ENCODE measurements around the gene GIMAP1. TPM values are rescaled to one million over a fixed set of nuclear protein-coding genes. Genes with fewer than 3 reads are reported as not detected.

GIMAP1 gene
- polyA plus RNA-seq, 1 donor from 2014 or later = not detected

- Histone ChIP-seq H3K27ac (ENCODE audit: low read length) (no peak overlapping the region), H3K36me3 (ENCODE audit: insufficient read depth, low read length) (no peaks in the 10 kb centered on the region), H3K9me2 (ENCODE audit: insufficient read depth, low read length) (no peaks in the 10 kb centered on the region), H2AFZ (ENCODE audit: low read depth, low read length) (no peak overlapping the region), H3K79me2 (replicated peaks; ENCODE audit: insufficient read depth, low read length) (no peaks in the 10 kb centered on the region), H3F3A (ENCODE audit: insufficient read depth, low read length, poor library complexity, severe bottlenecking) (no peaks in the 10 kb centered on the region), H3K9me3 (ENCODE audit: low read length) (no peaks in the 10 kb centered on the region), H3K4me2 (ENCODE audit: low read length) (no peak overlapping the region), H4K20me1 (ENCODE audit: insufficient read depth) (no peaks in the 10 kb centered on the region), H3K27me3 (ENCODE audit: insufficient read depth, low read depth, low read length) (no peaks in the 10 kb centered on the region), H3K9ac (ENCODE audit: low read length) (no peak overlapping the region), H3K4me3 (ENCODE audit: low read length) (no peak overlapping the region)
- TF ChIP-seq EP300 (conservative IDR thresholded peaks at IDR 0.05; ENCODE audit: poor library complexity, severe bottlenecking) (no peak), SMC3 (conservative IDR thresholded peaks at IDR 0.05; ENCODE audit: poor library complexity) (no peak), MXI1 (conservative IDR thresholded peaks at IDR 0.05; ENCODE audit: poor library complexity, severe bottlenecking) (no peak), RAD21 (conservative IDR thresholded peaks at IDR 0.05) (no peak), REST (IDR thresholded peaks at IDR 0.05; ENCODE audit: borderline replicate concordance) (no peak), EZH2 (IDR thresholded peaks at IDR 0.05; ENCODE audit: borderline replicate concordance, insufficient read depth, low read length, poor library complexity, severe bottlenecking) (no peak), TAF1 (IDR thresholded peaks at IDR 0.05; ENCODE audit: low read depth) (no peak), POLR2AphosphoS5 (IDR thresholded peaks at IDR 0.05) (no peak), CTCF (IDR thresholded peaks at IDR 0.05; ENCODE audit: poor library complexity, severe bottlenecking) (no peak)
Measured at GRCh38 chr7:150755473-150756099, 39.2 kb downstream of the GIMAP1 start.

- no peak overlapping the region for H3K4me3 ChIP-seq (ENCODE audit: low read length)
- H3K4me2 ChIP-seq (ENCODE audit: low read length) = no peak overlapping the region
- H3F3A ChIP-seq (ENCODE audit: insufficient read depth, low read length, poor library complexity, severe bottlenecking) = no peaks in the 10 kb centered on the region
- no peak overlapping the region for H2AFZ ChIP-seq (ENCODE audit: low read depth, low read length)
- H3K27ac ChIP-seq (ENCODE audit: low read length) = no peak overlapping the region
- no peak overlapping the region for H3K9ac ChIP-seq (ENCODE audit: low read length)
- H3K9me2 ChIP-seq (ENCODE audit: insufficient read depth, low read length) = no peaks in the 10 kb centered on the region
- no peaks in the 10 kb centered on the region for H3K36me3 ChIP-seq (ENCODE audit: insufficient read depth, low read length)
- no peaks in the 10 kb centered on the region for H3K27me3 ChIP-seq (ENCODE audit: insufficient read depth, low read depth, low read length)
- no peaks in the 10 kb centered on the region for H4K20me1 ChIP-seq (ENCODE audit: insufficient read depth)
- H3K9me3 ChIP-seq (ENCODE audit: low read length) = no peaks in the 10 kb centered on the region
- TF ChIP-seq EZH2 (IDR thresholded peaks at IDR 0.05; ENCODE audit: borderline replicate concordance, insufficient read depth, low read length, poor library complexity, severe bottlenecking) (no peak), REST (IDR thresholded peaks at IDR 0.05; ENCODE audit: borderline replicate concordance) (no peak), TAF1 (IDR thresholded peaks at IDR 0.05; ENCODE audit: low read depth) (no peak), SMC3 (conservative IDR thresholded peaks at IDR 0.05; ENCODE audit: poor library complexity) (no peak), RAD21 (conservative IDR thresholded peaks at IDR 0.05) (no peak), CTCF (IDR thresholded peaks at IDR 0.05; ENCODE audit: poor library complexity, severe bottlenecking) (no peak), EP300 (conservative IDR thresholded peaks at IDR 0.05; ENCODE audit: poor library complexity, severe bottlenecking) (no peak), MXI1 (conservative IDR thresholded peaks at IDR 0.05; ENCODE audit: poor library complexity, severe bottlenecking) (no peak), POLR2AphosphoS5 (IDR thresholded peaks at IDR 0.05) (no peak)
- no peaks in the 10 kb centered on the region for H3K79me2 ChIP-seq (replicated peaks; ENCODE audit: insufficient read depth, low read length)
Measured at GRCh38 chr7:150756166-150756565, 39.8 kb downstream of the GIMAP1 start.
